K562 (cell line): ENCODE results near the gene TGFBR3L. TPM values are rescaled to one million over a fixed set of nuclear protein-coding genes. Genes with fewer than 3 reads are reported as not detected.

ENCODE experiments used
- ARHGAP35 ChIP-seq: fragments of 450-650 bp; IDR thresholded peaks from 2 replicates; pipeline ENCODE4 v1.6.1; 2018; ENCODE audit not compliant: partially characterized antibody
- CSDE1 ChIP-seq, 2 experiments: fragments of 450-650 bp; IDR thresholded peaks; 2 replicates each; pipeline ENCODE4 v1.6.1; 2016; ENCODE audit warnings: mild to moderate bottlenecking in 1 of 2
- FUS ChIP-seq: fragments of 200-400 bp; formaldehyde crosslinking; optimal IDR thresholded peaks from 2 replicates; pipeline ENCODE3; 2017; ENCODE audit warnings: low read depth, low read length
- HLTF ChIP-seq: fragments of 450-650 bp; IDR thresholded peaks from 2 replicates; pipeline ENCODE4 v1.6.1; 2016
- KLF16 ChIP-seq: IDR thresholded peaks from 2 replicates; pipeline ENCODE4 v1.6.1; 2016; ENCODE audit warnings: antibody characterized with exemption
- MAZ ChIP-seq, 2 experiments: fragments of 450-650 bp in 1 of 2; sonication (generic) in 1 of 2; formaldehyde crosslinking; IDR thresholded peaks in 1 of 2; conservative IDR thresholded peaks in 1 of 2; 2 replicates each; pipeline versions ENCODE4 v1.4.0 to v1.5.0; 2020; ENCODE audit warnings: mild to moderate bottlenecking in 1 of 2, missing genetic modification reagents in 1 of 2
- POLR3G ChIP-seq: IDR thresholded peaks from 2 replicates; pipeline ENCODE4 v1.6.1; 2011; ENCODE audit not compliant: insufficient read length, insufficient replicate concordance; ENCODE audit errors: extremely low read depth
- PTBP1 ChIP-seq: fragments of 200-400 bp; formaldehyde crosslinking; IDR thresholded peaks from 2 replicates; pipeline ENCODE4 v1.6.1; 2017; ENCODE audit warnings: low read depth, low read length
- RB1 ChIP-seq: fragments of 450-650 bp; IDR thresholded peaks from 2 replicates; pipeline ENCODE4 v1.6.1; 2017; ENCODE audit warnings: low read depth, mild to moderate bottlenecking
- RCOR1 ChIP-seq, 2 experiments: IDR thresholded peaks; 2 replicates each; pipeline ENCODE4 v1.6.1; 2012; ENCODE audit warnings: low read depth in 2 of 2, low read length in 2 of 2, borderline replicate concordance in 1 of 2, improper control_type of control experiment in 1 of 2
- SMAD1 ChIP-seq: fragments of 150-350 bp; IDR thresholded peaks from 2 replicates; pipeline ENCODE4 v1.6.1; 2014; ENCODE audit warnings: low read length, low read depth; ENCODE audit not compliant: partially characterized antibody
- TOE1 ChIP-seq, 2 experiments: fragments of 450-650 bp in 1 of 2; sonication (generic) in 1 of 2; formaldehyde crosslinking in 1 of 2; IDR thresholded peaks; 2 replicates each; pipeline versions ENCODE4 v1.7.1 to v1.8.0; 2016 to 2022; ENCODE audit warnings: borderline replicate concordance in 2 of 2, mild to moderate bottlenecking in 2 of 2, antibody characterized with exemption in 1 of 2, inconsistent platforms in 1 of 2, low read depth in 1 of 2, missing genetic modification reagents in 1 of 2, moderate library complexity in 1 of 2
- ZFP36 ChIP-seq: fragments of 150-350 bp; IDR thresholded peaks from 2 replicates; pipeline ENCODE4 v1.6.1; 2018; ENCODE audit warnings: low read length, low read depth; ENCODE audit not compliant: partially characterized antibody
- ZNF445 ChIP-seq: fragments of 250-450 bp; sonication (Bioruptor Pico); IDR thresholded peaks from 2 replicates; pipeline ENCODE4 v1.4.0; 2020; ENCODE audit warnings: low read depth, mild to moderate bottlenecking, moderate library complexity
- ZNF707 ChIP-seq: fragments of 250-450 bp; sonication (Bioruptor Pico); conservative IDR thresholded peaks from 2 replicates; pipeline ENCODE4 v1.8.0; 2022; ENCODE audit warnings: inconsistent platforms, mild to moderate bottlenecking, moderate library complexity
- polyA plus RNA-seq, 8 experiments: library from polyadenylated mRNA; depleted of rRNA in 4 of 8; stranded (reverse) in 5 of 8; unstranded in 3 of 8; fragments of >200 nt; fragmentation: Nextera tagmentation in 2 of 8; fragmentation: Illumina TruSeq in 1 of 8; extraction: Ambion mirVana in 2 of 8; extraction: Trizol in 1 of 8; gene quantifications; 2 replicates each; pipeline versions ENCODE4 v1.2.1 to v1.2.3, GENCODE V29; 2011 to 2014; ENCODE audit warnings: inconsistent platforms in 1 of 8, missing spikeins in 1 of 8
- total RNA-seq, 7 experiments: library from RNA; depleted of rRNA in 6 of 7; stranded (reverse); fragments of >200 nt in 6 of 7; fragmentation: Illumina TruSeq in 2 of 7; extraction: Trizol in 2 of 7; gene quantifications; 2 replicates each; pipeline versions ENCODE4 v1.2.1 to v1.2.3, GENCODE V29; 2011 to 2021; ENCODE audit warnings: low replicate concordance in 1 of 7
- TF ChIP-seq, protein P1 (sequence below): fragments of 200-400 bp; formaldehyde crosslinking; IDR thresholded peaks from 2 replicates; pipeline ENCODE4 v1.6.1; 2017; ENCODE audit warnings: mild to moderate bottlenecking, low read depth, low read length, moderate library complexity
- TF ChIP-seq, protein P2 (sequence below): sonication (generic); formaldehyde crosslinking; IDR thresholded peaks from 2 replicates; pipeline ENCODE4 v1.8.0; 2022; ENCODE audit warnings: mild to moderate bottlenecking, missing genetic modification reagents
- TF ChIP-seq, protein P3 (sequence below), 2 experiments: fragments of 250-450 bp in 1 of 2; fragments of 450-650 bp in 1 of 2; sonication (Bioruptor Pico) in 1 of 2; IDR thresholded peaks; 2 replicates each; pipeline versions ENCODE4 v1.6.1 to v1.8.0; 2016 to 2021; ENCODE audit warnings: mild to moderate bottlenecking in 2 of 2, moderate library complexity in 2 of 2, missing compliant biosample characterization in 1 of 2, missing genetic modification characterization in 1 of 2
- TF ChIP-seq, protein P4 (sequence below): IDR thresholded peaks from 2 replicates; pipeline ENCODE4 v1.6.1; 2011; ENCODE audit not compliant: insufficient read length; ENCODE audit errors: extremely low read depth
- TF ChIP-seq, protein P5 (sequence below): fragments of 450-650 bp; formaldehyde crosslinking; IDR thresholded peaks from 2 replicates; pipeline ENCODE4 v1.4.0; 2020; ENCODE audit warnings: mild to moderate bottlenecking
- TF ChIP-seq, protein P6 (sequence below): fragments of 450-650 bp; IDR thresholded peaks from 2 replicates; pipeline ENCODE4 v1.6.1; 2014; ENCODE audit warnings: low read depth, mild to moderate bottlenecking, moderate library complexity, borderline replicate concordance

TGFBR3L gene
- total and polyA plus RNA-seq, 9 of the 15 experiments (the other 6 are each of a cell fraction or from before 2014, with no cell fraction given), result not detected

DNA sequence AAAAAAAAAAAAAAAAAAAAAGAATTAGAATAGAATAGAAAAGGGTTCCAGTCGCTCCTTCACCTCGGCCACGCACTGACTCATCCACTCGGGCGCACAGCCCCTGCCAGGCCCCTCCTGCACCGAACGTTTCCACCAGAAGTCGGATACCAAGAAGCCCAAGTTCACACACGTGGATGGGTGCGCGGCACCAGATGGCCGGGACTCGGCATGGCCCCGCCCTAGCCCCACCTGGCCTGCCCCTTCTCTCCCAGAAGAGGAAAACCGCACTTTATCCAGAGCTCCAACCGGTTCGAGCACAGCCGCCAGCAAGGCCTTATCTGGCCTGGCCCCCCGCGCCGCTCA lies 46.3 kb upstream of the TGFBR3L start (continued):
- TF ChIP-seq, protein P1, sequence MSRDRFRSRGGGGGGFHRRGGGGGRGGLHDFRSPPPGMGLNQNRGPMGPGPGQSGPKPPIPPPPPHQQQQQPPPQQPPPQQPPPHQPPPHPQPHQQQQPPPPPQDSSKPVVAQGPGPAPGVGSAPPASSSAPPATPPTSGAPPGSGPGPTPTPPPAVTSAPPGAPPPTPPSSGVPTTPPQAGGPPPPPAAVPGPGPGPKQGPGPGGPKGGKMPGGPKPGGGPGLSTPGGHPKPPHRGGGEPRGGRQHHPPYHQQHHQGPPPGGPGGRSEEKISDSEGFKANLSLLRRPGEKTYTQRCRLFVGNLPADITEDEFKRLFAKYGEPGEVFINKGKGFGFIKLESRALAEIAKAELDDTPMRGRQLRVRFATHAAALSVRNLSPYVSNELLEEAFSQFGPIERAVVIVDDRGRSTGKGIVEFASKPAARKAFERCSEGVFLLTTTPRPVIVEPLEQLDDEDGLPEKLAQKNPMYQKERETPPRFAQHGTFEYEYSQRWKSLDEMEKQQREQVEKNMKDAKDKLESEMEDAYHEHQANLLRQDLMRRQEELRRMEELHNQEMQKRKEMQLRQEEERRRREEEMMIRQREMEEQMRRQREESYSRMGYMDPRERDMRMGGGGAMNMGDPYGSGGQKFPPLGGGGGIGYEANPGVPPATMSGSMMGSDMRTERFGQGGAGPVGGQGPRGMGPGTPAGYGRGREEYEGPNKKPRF, result no peak
- TF ChIP-seq, protein P2, sequence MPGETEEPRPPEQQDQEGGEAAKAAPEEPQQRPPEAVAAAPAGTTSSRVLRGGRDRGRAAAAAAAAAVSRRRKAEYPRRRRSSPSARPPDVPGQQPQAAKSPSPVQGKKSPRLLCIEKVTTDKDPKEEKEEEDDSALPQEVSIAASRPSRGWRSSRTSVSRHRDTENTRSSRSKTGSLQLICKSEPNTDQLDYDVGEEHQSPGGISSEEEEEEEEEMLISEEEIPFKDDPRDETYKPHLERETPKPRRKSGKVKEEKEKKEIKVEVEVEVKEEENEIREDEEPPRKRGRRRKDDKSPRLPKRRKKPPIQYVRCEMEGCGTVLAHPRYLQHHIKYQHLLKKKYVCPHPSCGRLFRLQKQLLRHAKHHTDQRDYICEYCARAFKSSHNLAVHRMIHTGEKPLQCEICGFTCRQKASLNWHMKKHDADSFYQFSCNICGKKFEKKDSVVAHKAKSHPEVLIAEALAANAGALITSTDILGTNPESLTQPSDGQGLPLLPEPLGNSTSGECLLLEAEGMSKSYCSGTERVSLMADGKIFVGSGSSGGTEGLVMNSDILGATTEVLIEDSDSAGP (CRISPR knock-in tag), result no peak
- TF ChIP-seq CSDE1 (IDR thresholded peaks at IDR 0.05), result no peak
- TF ChIP-seq FUS, result no peak
- TF ChIP-seq, protein P3, sequence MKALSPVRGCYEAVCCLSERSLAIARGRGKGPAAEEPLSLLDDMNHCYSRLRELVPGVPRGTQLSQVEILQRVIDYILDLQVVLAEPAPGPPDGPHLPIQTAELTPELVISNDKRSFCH (CRISPR knock-in tag; IDR thresholded peaks at IDR 0.05), result no peak
- TF ChIP-seq, protein P3 (tag; IDR thresholded peaks at IDR 0.05), result no peak
- 0 out of 2 replicates have a peak, but pooled peaks have one; percentile 49 for TF ChIP-seq RB1
- TF ChIP-seq ARHGAP35, result no peak
- TF ChIP-seq, protein P4, sequence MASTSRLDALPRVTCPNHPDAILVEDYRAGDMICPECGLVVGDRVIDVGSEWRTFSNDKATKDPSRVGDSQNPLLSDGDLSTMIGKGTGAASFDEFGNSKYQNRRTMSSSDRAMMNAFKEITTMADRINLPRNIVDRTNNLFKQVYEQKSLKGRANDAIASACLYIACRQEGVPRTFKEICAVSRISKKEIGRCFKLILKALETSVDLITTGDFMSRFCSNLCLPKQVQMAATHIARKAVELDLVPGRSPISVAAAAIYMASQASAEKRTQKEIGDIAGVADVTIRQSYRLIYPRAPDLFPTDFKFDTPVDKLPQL, result no peak
- TF ChIP-seq, protein P5, sequence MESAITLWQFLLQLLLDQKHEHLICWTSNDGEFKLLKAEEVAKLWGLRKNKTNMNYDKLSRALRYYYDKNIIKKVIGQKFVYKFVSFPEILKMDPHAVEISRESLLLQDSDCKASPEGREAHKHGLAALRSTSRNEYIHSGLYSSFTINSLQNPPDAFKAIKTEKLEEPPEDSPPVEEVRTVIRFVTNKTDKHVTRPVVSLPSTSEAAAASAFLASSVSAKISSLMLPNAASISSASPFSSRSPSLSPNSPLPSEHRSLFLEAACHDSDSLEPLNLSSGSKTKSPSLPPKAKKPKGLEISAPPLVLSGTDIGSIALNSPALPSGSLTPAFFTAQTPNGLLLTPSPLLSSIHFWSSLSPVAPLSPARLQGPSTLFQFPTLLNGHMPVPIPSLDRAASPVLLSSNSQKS (CRISPR knock-in tag), result no peak
- no peak for TF ChIP-seq ZNF707 (CRISPR knock-in tag)
- TF ChIP-seq MAZ (CRISPR knock-in tag; conservative IDR thresholded peaks at IDR 0.05 in 1 of 2, IDR thresholded peaks at IDR 0.05 in 1 of 2), result no peak
- TF ChIP-seq PTBP1, result no peak
- TF ChIP-seq TOE1 (IDR thresholded peaks at IDR 0.05; ENCODE audit: borderline replicate concordance), result no peak
- TF ChIP-seq TOE1 (CRISPR knock-in tag; IDR thresholded peaks at IDR 0.05; ENCODE audit: borderline replicate concordance, low read depth), result no peak
- TF ChIP-seq KLF16, result no peak
- no peak for TF ChIP-seq RCOR1 (IDR thresholded peaks at IDR 0.05; ENCODE audit: borderline replicate concordance in 1 of 2, low read depth in 2 of 2, low read length in 2 of 2)
- TF ChIP-seq ZFP36, result no peak
- TF ChIP-seq SMAD1, result no peak
- no peak for TF ChIP-seq ZNF445 (CRISPR knock-in tag)
- TF ChIP-seq HLTF, result no peak
- no peak for TF ChIP-seq POLR3G
- TF ChIP-seq, protein P6, sequence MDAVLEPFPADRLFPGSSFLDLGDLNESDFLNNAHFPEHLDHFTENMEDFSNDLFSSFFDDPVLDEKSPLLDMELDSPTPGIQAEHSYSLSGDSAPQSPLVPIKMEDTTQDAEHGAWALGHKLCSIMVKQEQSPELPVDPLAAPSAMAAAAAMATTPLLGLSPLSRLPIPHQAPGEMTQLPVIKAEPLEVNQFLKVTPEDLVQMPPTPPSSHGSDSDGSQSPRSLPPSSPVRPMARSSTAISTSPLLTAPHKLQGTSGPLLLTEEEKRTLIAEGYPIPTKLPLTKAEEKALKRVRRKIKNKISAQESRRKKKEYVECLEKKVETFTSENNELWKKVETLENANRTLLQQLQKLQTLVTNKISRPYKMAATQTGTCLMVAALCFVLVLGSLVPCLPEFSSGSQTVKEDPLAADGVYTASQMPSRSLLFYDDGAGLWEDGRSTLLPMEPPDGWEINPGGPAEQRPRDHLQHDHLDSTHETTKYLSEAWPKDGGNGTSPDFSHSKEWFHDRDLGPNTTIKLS, result no peak
